ENCODE results near the gene HILPDA. TPM values are rescaled to one million over a fixed set of nuclear protein-coding genes. Genes with fewer than 3 reads are reported as not detected.
A peak's percentile ranks its signal among the peaks of the same experiment; 100 is the strongest.

HILPDA gene
- total and polyA plus RNA-seq, 9 of the 15 experiments (the other 6 are each of a cell fraction or from before 2014, with no cell fraction given) = 8.3 to 71.8 (median 23.5) TPM

- POLR2A ChIA-PET = interaction anchor here (0.5 to 1.8 kb wide), 14 partner anchors 11 to 636 kb away, joined by 3 to 12 read pairs (median 3); partner anchors contain the start of gene METTL2B
- Histone ChIP-seq H3K79me2 (ENCODE audit: control insufficient read depth, insufficient read depth, low read length) (peaks cover 28% of the 10 kb centered on the region), H3K9ac (ENCODE audit: insufficient read depth in 1 of 2, low read depth in 2 of 2, low read length in 2 of 2) (peak overlapping the region; percentile 84 to 95; a peak in 3 of 4 replicates), H2AFZ (ENCODE audit: low read depth, low read length) (peak overlapping the region; percentile 99), H3K9me1 (ENCODE audit: control insufficient read depth, insufficient read depth, low read length) (no peaks in the 10 kb centered on the region), H3K4me1 (replicated peaks in 1 of 2; ENCODE audit: control insufficient read depth in 2 of 2, insufficient read depth in 2 of 2, low read length in 2 of 2) (peaks cover 25 to 30% of the 10 kb centered on the region in 2 experiments; a peak in 4 of 5 replicates), H3K27ac (ENCODE audit: extremely low read depth, low read depth, low read length) (peak overlapping the region; percentile 85), H3K4me2 (ENCODE audit: insufficient read depth, low read length) (peak overlapping the region; percentile 97), H3K4me3 (peak overlapping the region; percentile 74), H3K9me3 (replicated peaks; ENCODE audit: control insufficient read depth, insufficient read depth, low read depth, low read length) (no peaks in the 10 kb centered on the region), H4K20me1 (replicated peaks; ENCODE audit: control insufficient read depth, insufficient read depth, low read length) (no peaks in the 10 kb centered on the region), H3K27me3 (ENCODE audit: control insufficient read depth in 2 of 2, insufficient read depth in 2 of 2, low read length in 2 of 2) (no peaks in the 10 kb centered on the region), H3K36me3 (ENCODE audit: control insufficient read depth, insufficient read depth, low read length) (peaks cover 11% of the 10 kb centered on the region; the same call in 2 of the 3 replicates)
- intact Hi-C loops (cut with micrococcal nuclease) (no loop called here), in situ Hi-C loops (cut with MboI) (no loop called here)
- TSS peak; percentile 95 for BruUV-seq (replicated peaks)
- DNase-seq (ENCODE audit: extremely low read depth in 1 of 4, low spot score in 3 of 4) (peak in 2 of 4 experiments; percentile 25 to 28), FAIRE-seq (no peak), ATAC-seq (no peak)
- CTCF ChIA-PET (ENCODE audit: low intra/inter-chr PET ratio) = interaction anchor here (0.6 to 1.3 kb wide), 2 partner anchors 28 to 211 kb away, joined by 3 to 5 read pairs; no protein-coding TSS in a partner anchor
- WGBS (ENCODE audit: insufficient coverage, low coverage, missing lambda C conversion rate) = 51% methylated on average over 24 of the region's 25 CpGs
- no peak for TF ChIP-seq RBM39 (optimal IDR thresholded peaks at IDR 0.05; ENCODE audit: low read depth, low read length)
- TF ChIP-seq STAT6 (CRISPR knock-in tag; IDR thresholded peaks at IDR 0.05) = no peak
- TF ChIP-seq, protein P1, sequence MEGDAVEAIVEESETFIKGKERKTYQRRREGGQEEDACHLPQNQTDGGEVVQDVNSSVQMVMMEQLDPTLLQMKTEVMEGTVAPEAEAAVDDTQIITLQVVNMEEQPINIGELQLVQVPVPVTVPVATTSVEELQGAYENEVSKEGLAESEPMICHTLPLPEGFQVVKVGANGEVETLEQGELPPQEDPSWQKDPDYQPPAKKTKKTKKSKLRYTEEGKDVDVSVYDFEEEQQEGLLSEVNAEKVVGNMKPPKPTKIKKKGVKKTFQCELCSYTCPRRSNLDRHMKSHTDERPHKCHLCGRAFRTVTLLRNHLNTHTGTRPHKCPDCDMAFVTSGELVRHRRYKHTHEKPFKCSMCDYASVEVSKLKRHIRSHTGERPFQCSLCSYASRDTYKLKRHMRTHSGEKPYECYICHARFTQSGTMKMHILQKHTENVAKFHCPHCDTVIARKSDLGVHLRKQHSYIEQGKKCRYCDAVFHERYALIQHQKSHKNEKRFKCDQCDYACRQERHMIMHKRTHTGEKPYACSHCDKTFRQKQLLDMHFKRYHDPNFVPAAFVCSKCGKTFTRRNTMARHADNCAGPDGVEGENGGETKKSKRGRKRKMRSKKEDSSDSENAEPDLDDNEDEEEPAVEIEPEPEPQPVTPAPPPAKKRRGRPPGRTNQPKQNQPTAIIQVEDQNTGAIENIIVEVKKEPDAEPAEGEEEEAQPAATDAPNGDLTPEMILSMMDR (IDR thresholded peaks at IDR 0.05 in 2 of 3, conservative IDR thresholded peaks at IDR 0.05 in 1 of 3; ENCODE audit: insufficient read depth in 2 of 3, low read depth in 1 of 3, low read length in 3 of 3) = 0 out of 6 replicates have a peak, but pooled peaks of 1 of the 3 experiments have one; percentile 25
- TF ChIP-seq, protein P2, sequence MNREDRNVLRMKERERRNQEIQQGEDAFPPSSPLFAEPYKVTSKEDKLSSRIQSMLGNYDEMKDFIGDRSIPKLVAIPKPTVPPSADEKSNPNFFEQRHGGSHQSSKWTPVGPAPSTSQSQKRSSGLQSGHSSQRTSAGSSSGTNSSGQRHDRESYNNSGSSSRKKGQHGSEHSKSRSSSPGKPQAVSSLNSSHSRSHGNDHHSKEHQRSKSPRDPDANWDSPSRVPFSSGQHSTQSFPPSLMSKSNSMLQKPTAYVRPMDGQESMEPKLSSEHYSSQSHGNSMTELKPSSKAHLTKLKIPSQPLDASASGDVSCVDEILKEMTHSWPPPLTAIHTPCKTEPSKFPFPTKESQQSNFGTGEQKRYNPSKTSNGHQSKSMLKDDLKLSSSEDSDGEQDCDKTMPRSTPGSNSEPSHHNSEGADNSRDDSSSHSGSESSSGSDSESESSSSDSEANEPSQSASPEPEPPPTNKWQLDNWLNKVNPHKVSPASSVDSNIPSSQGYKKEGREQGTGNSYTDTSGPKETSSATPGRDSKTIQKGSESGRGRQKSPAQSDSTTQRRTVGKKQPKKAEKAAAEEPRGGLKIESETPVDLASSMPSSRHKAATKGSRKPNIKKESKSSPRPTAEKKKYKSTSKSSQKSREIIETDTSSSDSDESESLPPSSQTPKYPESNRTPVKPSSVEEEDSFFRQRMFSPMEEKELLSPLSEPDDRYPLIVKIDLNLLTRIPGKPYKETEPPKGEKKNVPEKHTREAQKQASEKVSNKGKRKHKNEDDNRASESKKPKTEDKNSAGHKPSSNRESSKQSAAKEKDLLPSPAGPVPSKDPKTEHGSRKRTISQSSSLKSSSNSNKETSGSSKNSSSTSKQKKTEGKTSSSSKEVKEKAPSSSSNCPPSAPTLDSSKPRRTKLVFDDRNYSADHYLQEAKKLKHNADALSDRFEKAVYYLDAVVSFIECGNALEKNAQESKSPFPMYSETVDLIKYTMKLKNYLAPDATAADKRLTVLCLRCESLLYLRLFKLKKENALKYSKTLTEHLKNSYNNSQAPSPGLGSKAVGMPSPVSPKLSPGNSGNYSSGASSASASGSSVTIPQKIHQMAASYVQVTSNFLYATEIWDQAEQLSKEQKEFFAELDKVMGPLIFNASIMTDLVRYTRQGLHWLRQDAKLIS (CRISPR knock-in tag; IDR thresholded peaks at IDR 0.05) = 0 out of 2 replicates have a peak, but pooled peaks have one; percentile 10
- TF ChIP-seq CREB3 (tag; conservative IDR thresholded peaks at IDR 0.05; ENCODE audit: low read depth) = 0 out of 2 replicates have a peak, but pooled peaks have one; percentile 51
- TF ChIP-seq ZFP1 (CRISPR knock-in tag; IDR thresholded peaks at IDR 0.05) = peak; percentile 66; the same call in 1 of the 2 replicates
- TF ChIP-seq ERF (CRISPR knock-in tag; IDR thresholded peaks at IDR 0.05) = 0 out of 2 replicates have a peak, but pooled peaks have one; percentile 75
Observed at GRCh38 chr7:128454808-128455542, 703 bp upstream of the HILPDA start.

Data from K562 (cell line).